Activated T-helper 2 cell treated with anti-CD3 and anti-CD28 coated beads, Interferon-gamma antibody, Interleukin-2, Interleukin-4, amounts not matched to agents 10 μg/mL and 5 μg/mL and 100 μg/mL, durations not matched to agents 14 hours and 24 hours and 36 hours (primary cell): ENCODE results near the gene REX1BD. TPM values are rescaled to one million over a fixed set of nuclear protein-coding genes. Genes with fewer than 3 reads are reported as not detected.

Experiments
- DNase-seq: peaks from one replicate; pipeline ENCODE4 v3.0.0; 2021; ENCODE audit warnings: low spot score
- H3K27ac Mint-ChIP-seq: one replicate; pipeline ENCODE4 v1.8.0; 2021; ENCODE audit warnings: mixed read lengths
- H3K27me3 Mint-ChIP-seq: one replicate; pipeline ENCODE4 v1.8.0; 2021; ENCODE audit warnings: low read depth, mixed read lengths
- H3K36me3 Mint-ChIP-seq: one replicate; pipeline ENCODE4 v1.8.0; 2021; ENCODE audit warnings: low read depth, mixed read lengths
- H3K4me1 Mint-ChIP-seq: one replicate; pipeline ENCODE4 v1.8.0; 2021; ENCODE audit warnings: low read depth, mixed read lengths
- H3K4me3 Mint-ChIP-seq: one replicate; pipeline ENCODE4 v1.8.0; 2021; ENCODE audit warnings: low read depth, mild to moderate bottlenecking, moderate library complexity, mixed read lengths
- H3K9me3 Mint-ChIP-seq: one replicate; pipeline ENCODE4 v1.8.0; 2021; ENCODE audit warnings: mixed read lengths
- intact Hi-C: fragments of 100-400 bp; cut with micrococcal nuclease; formaldehyde crosslinking; loops from one replicate; pipeline ENCODE4 v1.15.1; 2023
- total RNA-seq: library from RNA; stranded (reverse); gene quantifications from 2 replicates; pipeline ENCODE4 v1.2.3, GENCODE V29; 2022

Gene REX1BD
- total RNA-seq, 1 donor from 2014 or later = 122 TPM

DNA sequence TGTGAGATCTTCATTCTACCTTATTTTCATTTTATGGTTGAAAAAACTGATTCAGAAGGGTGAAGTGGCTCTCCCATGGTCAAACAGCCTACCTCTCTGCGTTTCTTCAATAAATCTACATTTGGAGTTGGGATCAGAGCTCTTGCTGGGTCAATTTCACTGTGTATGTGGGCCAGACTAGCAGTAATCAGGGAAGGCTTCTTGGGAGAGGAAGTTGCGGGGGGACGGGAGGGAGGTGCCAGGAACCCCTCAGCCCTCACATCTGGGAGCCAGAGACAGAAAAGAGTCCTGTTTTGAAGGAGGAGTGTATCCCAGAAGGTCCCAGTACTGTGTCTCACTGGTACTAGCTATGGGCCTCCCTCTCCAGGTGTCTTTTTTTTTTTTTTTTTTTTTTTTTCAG is 30.0 kb upstream of the REX1BD start:
- peaks cover 30% of the 10 kb centered on the region for H3K36me3 Mint-ChIP-seq
- H3K4me3 Mint-ChIP-seq = peak overlapping the region; percentile 93
- H3K27me3 Mint-ChIP-seq = no peaks in the 10 kb centered on the region
- peak overlapping the region; percentile 88 for H3K27ac Mint-ChIP-seq
- no peak for DNase-seq
- intact Hi-C loops = no loop called here
- peaks cover 16% of the 10 kb centered on the region for H3K4me1 Mint-ChIP-seq
- no peaks in the 10 kb centered on the region for H3K9me3 Mint-ChIP-seq

DNA sequence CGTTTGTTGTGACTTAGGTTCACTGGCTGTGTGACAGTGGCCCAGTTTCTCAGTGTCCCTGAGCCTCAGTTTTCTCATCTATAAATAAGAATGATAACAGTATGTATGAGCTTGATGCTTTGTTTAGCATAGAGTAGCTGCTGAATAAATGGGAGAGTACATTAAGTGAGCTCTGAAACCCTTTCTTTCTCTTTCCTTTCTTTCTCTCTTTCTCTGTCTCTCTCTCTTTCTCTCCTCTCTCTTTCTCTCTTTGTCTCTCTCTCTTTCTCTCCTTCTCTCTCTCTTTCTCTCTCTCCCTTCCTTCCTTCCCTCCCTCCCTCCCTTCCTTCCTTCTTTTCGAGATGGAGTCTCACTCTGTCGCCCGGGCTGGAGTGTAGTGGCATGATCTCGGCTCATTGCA is 28.9 kb upstream of the REX1BD start:
- no peaks in the 10 kb centered on the region for H3K9me3 Mint-ChIP-seq
- peaks cover 16% of the 10 kb centered on the region for H3K4me1 Mint-ChIP-seq
- intact Hi-C loops = no loop called here
- H3K27ac Mint-ChIP-seq = peak overlapping the region; percentile 58
- H3K27me3 Mint-ChIP-seq = no peaks in the 10 kb centered on the region
- peaks cover 39% of the 10 kb centered on the region for H3K36me3 Mint-ChIP-seq
- peak overlapping the region; percentile 93 for H3K4me3 Mint-ChIP-seq
- no peak for DNase-seq

DNA sequence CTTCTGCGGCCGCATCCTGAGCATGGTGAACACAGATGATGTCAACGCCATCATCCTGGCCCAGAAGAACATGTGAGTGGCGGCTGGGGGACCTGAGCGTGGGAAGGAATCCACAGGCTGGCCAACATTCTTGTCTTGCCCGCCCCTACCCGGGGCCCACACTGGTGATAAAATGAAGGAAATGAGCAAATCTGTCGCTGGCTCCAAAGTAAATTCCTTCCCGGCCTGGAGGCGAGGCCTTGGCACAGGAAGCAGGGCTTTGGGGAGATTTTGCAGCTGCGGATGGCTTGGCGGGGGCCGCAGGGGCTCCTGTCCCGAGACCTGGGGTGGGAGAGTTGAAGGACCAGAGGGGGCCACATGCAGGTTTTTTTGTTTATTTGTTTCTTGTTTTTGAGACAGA is 26.5 kb upstream of the REX1BD start:
- Mint-ChIP-seq H3K27ac (no peak overlapping the region), H3K9me3 (no peaks in the 10 kb centered on the region), H3K36me3 (peaks cover 55% of the 10 kb centered on the region), H3K4me3 (no peak overlapping the region), H3K27me3 (no peaks in the 10 kb centered on the region), H3K4me1 (peaks cover 16% of the 10 kb centered on the region)
- intact Hi-C loops = no loop called here
- no peak for DNase-seq

DNA sequence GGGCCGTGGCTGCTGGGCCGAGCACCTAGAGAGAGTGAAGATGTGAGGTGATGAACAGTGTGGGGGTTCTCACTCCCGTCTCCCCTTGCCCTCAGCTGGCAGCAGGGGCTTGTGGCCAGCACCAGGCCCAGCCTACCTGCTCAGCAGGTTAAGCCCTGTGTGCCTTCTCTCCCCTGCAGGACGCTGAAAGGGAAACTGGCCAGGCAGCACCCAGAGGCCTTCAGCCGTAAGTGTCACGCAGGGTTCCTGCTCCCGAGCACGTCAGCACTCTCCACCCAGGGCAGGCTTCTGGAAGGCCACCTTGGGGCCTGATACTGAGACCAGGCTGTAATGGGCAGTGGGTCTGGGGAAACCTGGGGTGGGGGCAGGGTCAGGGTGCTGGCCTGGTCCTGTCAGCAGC is 21.6 kb upstream of the REX1BD start:
- H3K4me3 Mint-ChIP-seq = no peak overlapping the region
- H3K4me1 Mint-ChIP-seq = no peaks in the 10 kb centered on the region
- H3K9me3 Mint-ChIP-seq = no peaks in the 10 kb centered on the region
- no peak overlapping the region for H3K27ac Mint-ChIP-seq
- DNase-seq = no peak
- no peaks in the 10 kb centered on the region for H3K27me3 Mint-ChIP-seq
- intact Hi-C loops = no loop called here
- H3K36me3 Mint-ChIP-seq = peaks cover 67% of the 10 kb centered on the region

DNA sequence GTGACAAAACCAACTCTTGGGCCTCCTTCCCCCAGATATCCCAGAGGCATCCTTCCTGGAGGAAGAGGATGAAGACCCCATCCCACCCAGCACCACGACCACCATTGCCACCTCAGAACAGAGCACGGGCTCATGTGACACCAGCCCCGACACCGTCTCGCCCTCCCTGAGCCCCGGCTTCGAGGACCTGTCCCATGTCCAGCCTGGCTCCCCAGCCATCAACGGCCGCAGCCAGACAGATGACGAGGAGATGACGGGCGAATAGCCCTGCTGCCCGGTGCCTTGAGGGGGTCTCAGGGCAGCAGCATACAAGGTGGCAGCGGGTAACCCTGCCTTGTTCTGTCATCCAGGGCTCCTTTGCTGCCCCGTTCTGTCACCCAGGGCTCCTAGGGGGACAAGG is 20.2 kb upstream of the REX1BD start:
- peaks cover 74% of the 10 kb centered on the region for H3K36me3 Mint-ChIP-seq
- no peaks in the 10 kb centered on the region for H3K9me3 Mint-ChIP-seq
- H3K4me3 Mint-ChIP-seq = no peak overlapping the region
- H3K27ac Mint-ChIP-seq = no peak overlapping the region
- no peaks in the 10 kb centered on the region for H3K27me3 Mint-ChIP-seq
- DNase-seq = no peak
- H3K4me1 Mint-ChIP-seq = peaks cover 9% of the 10 kb centered on the region
- intact Hi-C loops = no loop called here

DNA sequence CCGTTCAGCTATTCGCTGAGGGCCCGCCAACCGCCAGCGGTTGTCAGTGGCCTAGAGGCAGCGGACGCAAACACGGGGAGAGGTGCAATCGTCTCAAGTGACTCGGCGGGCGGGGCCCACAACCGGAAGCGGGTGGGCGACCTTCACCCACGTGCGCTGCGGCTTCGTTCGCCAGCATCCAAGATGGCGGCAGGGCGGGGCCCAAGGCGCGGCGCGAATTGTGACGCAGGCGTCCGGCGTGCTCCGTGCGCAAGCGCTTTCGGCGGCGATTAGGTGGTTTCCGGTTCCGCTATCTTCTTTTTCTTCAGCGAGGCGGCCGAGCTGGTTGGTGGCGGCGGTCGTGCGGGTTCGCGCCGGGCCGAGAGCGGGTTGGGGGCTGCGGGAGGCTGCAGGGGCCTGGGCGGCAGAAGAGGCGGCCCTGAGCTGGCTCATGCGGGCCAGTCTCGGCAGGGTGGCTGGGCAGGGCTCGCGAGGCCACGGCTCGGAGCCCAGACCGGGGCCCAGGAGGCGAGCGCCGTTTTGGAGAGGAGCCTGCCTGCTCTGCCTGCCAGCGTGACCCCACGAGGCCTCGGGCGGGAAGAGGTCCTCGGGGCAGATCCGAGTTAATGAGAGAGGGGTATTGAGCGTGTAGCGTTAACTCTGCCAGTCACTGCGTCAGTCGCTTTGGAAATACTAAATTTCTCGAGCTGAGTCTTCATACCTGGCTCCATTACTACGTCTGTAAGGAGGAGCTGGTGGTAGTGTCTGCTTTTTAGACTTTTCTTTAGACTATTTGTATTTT is 16.8 kb upstream of the REX1BD start, which contains the start of gene UBA52:
Gene UBA52, plus strand, starts transcription at position 294 of the 781 bp plus-strand sequence. CDS start 1,444 bp downstream, outside the sequence.
- H3K4me3 Mint-ChIP-seq = peak within 1 kb of the TSS; percentile 90
- intact Hi-C loops = loop anchor here (1.0 to 5.0 kb wide), 6 partner anchors 15 to 348 kb away; partner anchors contain the start of genes COPE, DDX49, ELL and FKBP8

DNA sequence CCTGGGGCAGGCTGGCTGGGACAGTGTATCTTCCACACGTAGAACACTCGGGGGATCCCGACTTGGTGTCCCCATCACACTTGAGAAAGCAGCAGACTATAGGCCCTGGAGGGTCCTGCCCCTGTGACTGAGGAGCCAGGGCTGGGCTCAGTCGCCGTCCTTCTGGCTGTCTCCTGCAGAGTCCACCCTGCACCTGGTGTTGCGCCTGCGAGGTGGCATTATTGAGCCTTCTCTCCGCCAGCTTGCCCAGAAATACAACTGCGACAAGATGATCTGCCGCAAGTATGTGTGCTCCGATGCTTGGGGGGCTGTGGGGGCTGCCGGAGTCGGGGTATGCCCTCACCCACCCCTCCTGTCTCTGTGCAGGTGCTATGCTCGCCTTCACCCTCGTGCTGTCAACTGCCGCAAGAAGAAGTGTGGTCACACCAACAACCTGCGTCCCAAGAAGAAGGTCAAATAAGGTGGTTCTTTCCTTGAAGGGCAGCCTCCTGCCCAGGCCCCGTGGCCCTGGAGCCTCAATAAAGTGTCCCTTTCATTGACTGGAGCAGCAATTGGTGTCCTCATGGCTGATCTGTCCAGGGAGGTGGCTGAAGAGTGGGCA is 13.8 kb upstream of the REX1BD start:
- H3K4me3 Mint-ChIP-seq = peak overlapping the region; percentile 14

More for the DNA sequence above, 16.8 kb upstream of the REX1BD start, which contains the start of gene UBA52:
- H3K9me3 Mint-ChIP-seq = no peaks in the 10 kb centered on the region
- H3K36me3 Mint-ChIP-seq = peaks cover 78% of the 10 kb centered on the region
- H3K27me3 Mint-ChIP-seq = no peaks in the 10 kb centered on the region
- H3K27ac Mint-ChIP-seq = peak within 1 kb of the TSS; percentile 91
- H3K4me1 Mint-ChIP-seq = peaks cover 13% of the 10 kb centered on the region
- peak; percentile 99 for DNase-seq

DNA sequence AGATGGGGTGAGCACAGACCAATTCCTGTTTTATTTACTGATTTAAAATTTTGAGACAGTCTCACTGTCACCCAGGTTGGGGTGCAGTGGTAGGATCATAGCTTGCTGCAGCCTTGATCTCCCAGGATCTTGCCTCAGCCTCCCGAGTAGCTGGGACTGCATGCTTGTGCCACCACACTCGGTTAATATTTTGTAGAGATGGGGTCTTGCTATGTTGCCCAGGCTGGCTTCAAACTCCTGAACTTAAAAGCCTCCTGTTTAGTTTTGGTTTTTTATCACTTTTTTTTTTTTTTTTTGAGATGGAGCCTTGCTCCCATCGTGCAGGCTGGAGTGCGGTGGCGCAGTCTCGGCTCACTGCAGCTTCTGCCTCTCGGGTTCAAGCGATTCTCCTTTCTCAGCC is 12.2 kb upstream of the REX1BD start:
- Mint-ChIP-seq H3K27me3 (no peaks in the 10 kb centered on the region), H3K4me3 (no peak overlapping the region), H3K9me3 (no peaks in the 10 kb centered on the region), H3K4me1 (peaks cover 19% of the 10 kb centered on the region), H3K36me3 (peaks cover 66% of the 10 kb centered on the region), H3K27ac (no peak overlapping the region)
- no peak for DNase-seq
- intact Hi-C loops = no loop called here

More for the DNA sequence above, 13.8 kb upstream of the REX1BD start:
- Mint-ChIP-seq H3K27me3 (no peaks in the 10 kb centered on the region), H3K9me3 (no peaks in the 10 kb centered on the region), H3K27ac (no peak overlapping the region), H3K4me1 (peaks cover 19% of the 10 kb centered on the region), H3K36me3 (peaks cover 72% of the 10 kb centered on the region)
- intact Hi-C loops = loop anchor here (5.0 kb wide), 1 partner anchor 97 kb away; no protein-coding TSS in a partner anchor
- no peak for DNase-seq

DNA sequence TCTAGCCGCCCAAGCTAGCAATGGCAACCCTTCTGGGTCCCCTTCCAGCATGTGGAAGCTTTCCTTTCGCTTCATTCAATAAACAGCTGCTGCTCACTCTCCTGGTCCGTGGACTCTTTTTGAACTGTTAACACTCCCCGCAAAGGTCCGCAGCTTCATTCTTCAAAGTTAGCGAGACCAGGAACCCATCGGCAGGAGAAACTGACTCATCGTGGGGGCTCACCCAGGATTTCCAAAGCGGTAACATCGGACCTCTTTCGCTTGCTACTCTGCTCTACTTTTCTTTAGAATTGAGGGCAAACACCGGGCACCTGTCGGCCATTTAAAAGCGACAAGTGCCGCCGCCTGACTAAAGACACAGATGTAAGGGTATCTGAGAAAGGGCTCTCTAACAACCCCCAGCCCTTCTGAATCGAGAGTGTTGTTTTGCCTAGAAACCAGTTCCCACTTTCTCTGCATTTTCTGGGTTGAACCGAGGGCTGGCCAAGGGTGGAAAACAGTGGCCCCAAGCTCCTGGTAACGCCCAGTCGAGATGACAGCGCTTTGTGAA is 11.2 kb upstream of the REX1BD start:
- Mint-ChIP-seq H3K4me3 (no peak overlapping the region), H3K4me1 (peaks cover 18% of the 10 kb centered on the region), H3K27ac (no peak overlapping the region), H3K9me3 (no peaks in the 10 kb centered on the region), H3K36me3 (peaks cover 55% of the 10 kb centered on the region), H3K27me3 (no peaks in the 10 kb centered on the region)
- no peak for DNase-seq
- intact Hi-C loops = no loop called here

DNA sequence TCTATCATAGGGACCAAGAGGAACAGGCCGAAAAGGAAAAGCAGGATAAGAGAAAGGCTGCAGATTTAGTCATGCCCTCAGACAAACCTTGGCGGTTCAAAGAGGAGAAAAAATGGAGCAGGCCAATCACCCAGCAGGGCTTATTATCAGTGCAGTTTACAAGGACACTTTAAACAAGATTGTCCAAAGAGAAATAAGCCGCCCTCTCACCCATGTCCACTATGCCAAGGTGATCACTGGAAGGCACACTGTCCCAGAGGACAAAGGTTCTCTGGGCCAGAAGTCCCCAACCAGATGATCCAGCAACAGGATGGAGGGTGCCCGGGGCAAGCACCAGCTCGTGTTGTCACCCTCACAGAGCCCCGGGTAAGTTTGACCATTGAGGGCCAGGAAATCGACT is 8.3 kb upstream of the REX1BD start:
- Mint-ChIP-seq H3K36me3 (peaks cover 27% of the 10 kb centered on the region), H3K4me3 (no peak overlapping the region), H3K27ac (no peak overlapping the region), H3K9me3 (no peaks in the 10 kb centered on the region), H3K27me3 (no peaks in the 10 kb centered on the region), H3K4me1 (peaks cover 6% of the 10 kb centered on the region)
- intact Hi-C loops = no loop called here
- DNase-seq = no peak

DNA sequence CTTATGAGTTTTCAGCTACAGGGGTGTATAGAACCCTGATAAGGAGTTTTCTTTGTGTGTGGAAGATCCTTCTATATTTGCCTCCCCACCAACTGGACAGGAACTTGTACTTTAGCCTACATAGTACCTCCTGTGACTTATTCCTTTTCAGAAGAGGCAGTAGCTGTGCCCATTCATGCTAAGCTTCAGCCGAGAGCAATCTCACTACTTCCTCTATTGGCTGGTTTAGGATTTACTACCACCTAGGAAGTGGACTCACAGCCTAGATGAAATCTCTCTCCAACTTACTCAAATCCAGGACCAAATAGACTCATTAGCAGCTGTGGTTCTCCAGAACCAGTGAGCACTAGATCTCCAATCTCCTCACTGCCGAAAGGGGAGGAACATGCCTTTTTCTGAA is 2.3 kb upstream of the REX1BD start:
- Mint-ChIP-seq H3K4me3 (peak overlapping the region; percentile 10), H3K27me3 (no peaks in the 10 kb centered on the region)

DNA sequence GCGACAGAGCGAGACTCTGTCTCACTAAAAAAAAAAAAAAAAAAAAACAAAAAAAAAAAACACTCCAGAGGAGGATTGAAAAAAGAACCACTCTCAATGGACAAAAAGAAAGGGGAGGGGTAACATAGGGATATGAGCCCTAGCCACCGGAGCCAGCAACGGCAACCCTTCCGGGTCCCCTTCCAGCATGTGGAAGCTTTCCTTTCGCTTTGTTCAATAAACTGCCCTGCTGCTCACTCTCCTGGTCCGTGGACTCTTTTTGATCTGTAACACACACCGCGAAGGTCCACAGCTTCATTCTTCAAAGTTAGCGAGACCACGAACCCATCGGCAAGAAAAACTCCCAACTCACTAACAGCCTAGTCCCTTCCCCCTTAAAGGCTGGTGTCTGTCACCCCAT is 1.0 kb upstream of the REX1BD start:
- intact Hi-C loops = no loop called here
- Mint-ChIP-seq H3K27ac (peak overlapping the region; percentile 93), H3K9me3 (no peaks in the 10 kb centered on the region), H3K4me1 (peaks cover 30% of the 10 kb centered on the region), H3K27me3 (no peaks in the 10 kb centered on the region), H3K4me3 (peak overlapping the region; percentile 84), H3K36me3 (peaks cover 25% of the 10 kb centered on the region)
- DNase-seq = no peak

More for the DNA sequence above, 2.3 kb upstream of the REX1BD start:
- intact Hi-C loops = no loop called here
- DNase-seq = no peak
- H3K4me1 Mint-ChIP-seq = peaks cover 30% of the 10 kb centered on the region
- no peaks in the 10 kb centered on the region for H3K9me3 Mint-ChIP-seq
- peaks cover 17% of the 10 kb centered on the region for H3K36me3 Mint-ChIP-seq
- no peak overlapping the region for H3K27ac Mint-ChIP-seq
